Testis (tissue), 3 donors: ENCODE measurements around the gene ALG2. TPM values are rescaled to one million over a fixed set of nuclear protein-coding genes. Genes with fewer than 3 reads are reported as not detected.

ENCODE experiments used
- DNase-seq: peaks from one replicate; pipeline ENCODE4 v3.0.0-alpha.2; 2019
- H3K27ac ChIP-seq, 2 donors: fragments of 200-600 bp; sonication (generic); one replicate each; pipeline ENCODE4 v1.5.1; 2019
- H3K27me3 ChIP-seq: fragments of 200-600 bp; sonication (generic); one replicate; pipeline ENCODE4 v1.5.1; 2019
- H3K36me3 ChIP-seq: fragments of 200-600 bp; sonication (generic); one replicate; pipeline ENCODE4 v1.5.1; 2017; ENCODE audit warnings: low read depth; ENCODE audit errors: missing control alignments
- H3K4me1 ChIP-seq: fragments of 200-600 bp; sonication (generic); one replicate; pipeline ENCODE4 v1.5.1; 2019
- H3K4me3 ChIP-seq, 2 donors: fragments of 200-600 bp; sonication (generic); one replicate each; pipeline ENCODE4 v1.5.1; 2017 to 2019
- H3K9me3 ChIP-seq: fragments of 200-600 bp; sonication (generic); one replicate; pipeline ENCODE4 v1.5.1; 2017
- CTCF ChIP-seq, 3 experiments: fragments of 450-650 bp in 2 of 3; fragments of 200-600 bp in 1 of 3; sonication (generic) in 1 of 3; IDR thresholded peaks; one replicate each; pipeline ENCODE4 v1.5.1; 2016 to 2019; ENCODE audit warnings: antibody characterized with exemption in 3 of 3, mild to moderate bottlenecking in 2 of 3, moderate library complexity in 1 of 3
- POLR2A ChIP-seq: fragments of 450-650 bp; IDR thresholded peaks from one replicate; pipeline ENCODE4 v1.6.1; 2017; ENCODE audit warnings: antibody characterized with exemption, mild to moderate bottlenecking, moderate library complexity
- WGBS, 2 donors: methylation state at CpG; one replicate each; pipeline ENCODE4 v1.1.5; 2018; 5-methylcytosine and 5-hydroxymethylcytosine counted together
- intact Hi-C: fragments of 100-400 bp; cut with DNase I; formaldehyde crosslinking; loops from one replicate; pipeline ENCODE4 v1.15.1; 2023; ENCODE audit warnings: low total_unique reads
- polyA plus RNA-seq: library from polyadenylated mRNA; stranded (reverse); fragments of 350-450 nt; fragmentation: Illumina TruSeq; extraction: RNeasy Lipid Tissue Mini Kit (QIAGEN cat#74804); gene quantifications from one replicate; pipeline ENCODE4 v1.2.3, GENCODE V29; 2014; ENCODE audit warnings: low read depth, low replicate concordance; ENCODE audit not compliant: insufficient read depth
- total RNA-seq, 2 donors: library from RNA; depleted of rRNA; stranded (reverse); fragments of >200 nt; gene quantifications; one replicate each; pipeline ENCODE4 v1.2.3, GENCODE V29; 2016

Gene ALG2
- total and polyA plus RNA-seq, 3 donors from 2014 or later = 37.9 to 48.0 (median 46.7) TPM

DNA sequence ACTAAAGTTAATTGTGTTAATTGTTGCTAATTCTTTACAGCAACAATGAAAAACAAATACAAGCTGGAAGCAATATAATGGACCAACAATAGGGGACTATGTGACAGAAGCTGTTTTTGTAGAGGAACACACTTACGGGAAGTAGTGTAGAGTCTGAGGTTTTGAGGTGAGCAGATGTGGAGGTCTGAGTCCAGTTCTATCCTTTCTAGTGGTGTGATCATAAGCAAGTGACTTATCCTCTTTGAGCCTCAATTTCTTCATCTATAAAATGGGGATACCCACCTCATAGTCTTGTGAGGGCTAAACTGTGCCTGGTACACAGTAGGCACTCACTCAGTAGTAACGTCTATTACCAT lies 28.3 kb downstream of the ALG2 start:
- Histone ChIP-seq H3K36me3 (no peaks in the 10 kb centered on the region), H3K4me1 (no peaks in the 10 kb centered on the region), H3K9me3 (no peaks in the 10 kb centered on the region), H3K4me3 (no peak overlapping the region), H3K27me3 (no peaks in the 10 kb centered on the region), H3K27ac (no peak overlapping the region)
- whole genome bisulfite sequencing, 2 donors = 74 to 83% methylated on average over 2 of the region's 2 CpGs
- intact Hi-C loops = no loop called here
- TF ChIP-seq POLR2A = no peak
- no peak for TF ChIP-seq CTCF (IDR thresholded peaks at IDR 0.05)
- no peak for DNase-seq

- H3K27ac ChIP-seq = no peak overlapping the region
- intact Hi-C loops = no loop called here
- 86 to 95% methylated on average over 5 of the region's 5 CpGs for WGBS, 2 donors
- DNase-seq = no peak
- H3K36me3 ChIP-seq = no peaks in the 10 kb centered on the region
- TF ChIP-seq POLR2A (no peak), CTCF (IDR thresholded peaks at IDR 0.05) (no peak)
- H3K4me1 ChIP-seq = no peaks in the 10 kb centered on the region
- H3K27me3 ChIP-seq = no peaks in the 10 kb centered on the region
- H3K9me3 ChIP-seq = no peaks in the 10 kb centered on the region
- no peak overlapping the region for H3K4me3 ChIP-seq
Observed at GRCh38 chr9:99192786-99193465, 28.8 kb downstream of the ALG2 start.

GRCh38 chr9:99190597-99191283 lies 31.0 kb downstream of the ALG2 start:
- Histone ChIP-seq H3K27ac (no peak overlapping the region), H3K4me3 (no peak overlapping the region), H3K4me1 (no peaks in the 10 kb centered on the region), H3K9me3 (no peaks in the 10 kb centered on the region), H3K36me3 (no peaks in the 10 kb centered on the region), H3K27me3 (no peaks in the 10 kb centered on the region)
- DNase-seq = no peak
- intact Hi-C loops = no loop called here
- no peak for TF ChIP-seq CTCF (IDR thresholded peaks at IDR 0.05)
- TF ChIP-seq POLR2A = no peak
- WGBS, 2 donors = 93 to 96% methylated on average over 3 of the region's 3 CpGs

GRCh38 chr9:99189887-99190596 lies 31.7 kb downstream of the ALG2 start:
- no peak for DNase-seq
- 73 to 81% methylated on average over 7 to 8 of the region's 8 CpGs for WGBS, 2 donors
- TF ChIP-seq POLR2A (no peak), CTCF (IDR thresholded peaks at IDR 0.05) (no peak)
- Histone ChIP-seq H3K27ac (no peak overlapping the region), H3K27me3 (no peaks in the 10 kb centered on the region), H3K4me3 (no peak overlapping the region), H3K9me3 (no peaks in the 10 kb centered on the region), H3K4me1 (no peaks in the 10 kb centered on the region), H3K36me3 (no peaks in the 10 kb centered on the region)
- intact Hi-C loops = no loop called here
